Epithelial cell of proximal tubule (primary cell): ENCODE measurements around the gene COP1. TPM values are rescaled to one million over a fixed set of nuclear protein-coding genes. Genes with fewer than 3 reads are reported as not detected.
"Not testable (repeated sequence)": the region's sequence is repeated elsewhere in the genome, so short reads cannot be mapped to it uniquely, and the experiment has no call there.

Experiments used
- DNase-seq: peaks from one replicate; pipeline ENCODE4 v3.0.0-alpha.2; 2011; ENCODE audit warnings: low read depth
- H3K4me3 ChIP-seq: 2 replicates; pipeline ENCODE4 v1.5.1; 2011; ENCODE audit warnings: low read depth, mild to moderate bottlenecking, low read length
- CTCF ChIP-seq: conservative IDR thresholded peaks from 2 replicates; pipeline ENCODE4 v1.5.1; 2012; ENCODE audit warnings: low read depth, mild to moderate bottlenecking, low read length
- total RNA-seq: library from RNA; depleted of rRNA; stranded (reverse); fragments of >200 nt; gene quantifications from 2 replicates; pipeline ENCODE4 v1.2.3, GENCODE V29; 2015

Gene COP1
- total RNA-seq, 1 donor from 2014 or later = 47.4 TPM

GRCh38 chr1:176111835-176112234 is 95.3 kb downstream of the COP1 start:
- no peak overlapping the region for H3K4me3 ChIP-seq
- no peak for TF ChIP-seq CTCF
- no peak for DNase-seq

- TF ChIP-seq CTCF = no peak
- DNase-seq = no peak
- H3K4me3 ChIP-seq = no peak overlapping the region
These were observed 96.9 kb downstream of the COP1 start for GRCh38 chr1:176110203-176110602.

- no peak for TF ChIP-seq CTCF
- DNase-seq = no peak
- H3K4me3 ChIP-seq = no peak overlapping the region
These were observed 104.2 kb downstream of the COP1 start for GRCh38 chr1:176102768-176103350.

GRCh38 chr1:176101951-176102642 is 105.0 kb downstream of the COP1 start:
- no peak overlapping the region for H3K4me3 ChIP-seq
- DNase-seq = no peak
- TF ChIP-seq CTCF = no peak

- H3K4me3 ChIP-seq = no peak overlapping the region
- no peak for TF ChIP-seq CTCF
- no peak for DNase-seq
These were observed 108.5 kb downstream of the COP1 start for GRCh38 chr1:176098560-176098959.

GRCh38 chr1:176096015-176096414 is 111.1 kb downstream of the COP1 start:
- H3K4me3 ChIP-seq = no peak overlapping the region
- DNase-seq = no peak
- TF ChIP-seq CTCF = no peak

- no peak for DNase-seq
- no peak for TF ChIP-seq CTCF
- no peak overlapping the region for H3K4me3 ChIP-seq
These were observed 116.3 kb downstream of the COP1 start for GRCh38 chr1:176090766-176091165.

- H3K4me3 ChIP-seq, DNase-seq: not testable (repeated sequence)
These were observed 119.3 kb downstream of the COP1 start for GRCh38 chr1:176087746-176088145.
